Liver (tissue), 9 donors: Measurements from ENCODE around the gene SYT8. TPM values are rescaled to one million over a fixed set of nuclear protein-coding genes. Genes with fewer than 3 reads are reported as not detected.
"Not testable (repeated sequence)": the region's sequence is repeated elsewhere in the genome, so short reads cannot be mapped to it uniquely, and the experiment has no call there.

Experiments
- DNase-seq: peaks from one replicate; pipeline ENCODE4 v3.0.0-alpha.2; 2017; ENCODE audit warnings: low spot score
- H3K27ac ChIP-seq, 2 donors: one replicate each; pipeline ENCODE4 v1.7.0; 2013; ENCODE audit warnings: inconsistent platforms in 2 of 2, low read length in 2 of 2, control low read depth in 1 of 2, low read depth in 1 of 2, mild to moderate bottlenecking in 1 of 2
- H3K27me3 ChIP-seq, 4 donors: one replicate each; pipeline versions ENCODE4 v1.6.1 to v1.7.0; 2013; ENCODE audit warnings: low read length in 3 of 4, inconsistent platforms in 1 of 4, mild to moderate bottlenecking in 1 of 4, moderate library complexity in 1 of 4; ENCODE audit not compliant: control insufficient read depth in 4 of 4, insufficient read depth in 4 of 4
- H3K36me3 ChIP-seq, 4 donors: one replicate each; pipeline versions ENCODE4 v1.6.1 to v1.7.0; 2013; ENCODE audit warnings: low read length in 3 of 4, mild to moderate bottlenecking in 3 of 4, low read depth in 1 of 4, moderate library complexity in 1 of 4; ENCODE audit not compliant: control insufficient read depth in 4 of 4, insufficient read depth in 3 of 4
- H3K4me1 ChIP-seq, 4 donors: one replicate each; pipeline versions ENCODE4 v1.6.1 to v1.7.0; 2013; ENCODE audit warnings: low read length in 3 of 4, mild to moderate bottlenecking in 3 of 4, moderate library complexity in 1 of 4; ENCODE audit not compliant: control insufficient read depth in 4 of 4, insufficient read depth in 4 of 4
- H3K4me3 ChIP-seq, 3 donors: one replicate each; pipeline versions ENCODE4 v1.6.1 to v1.7.0; 2013; ENCODE audit warnings: low read length in 3 of 3, control low read depth in 1 of 3, low read depth in 1 of 3, mild to moderate bottlenecking in 1 of 3
- H3K9ac ChIP-seq, 2 donors: one replicate each; pipeline ENCODE4 v1.7.0; 2013; ENCODE audit warnings: low read length in 2 of 2, mild to moderate bottlenecking in 2 of 2, moderate library complexity in 2 of 2, control low read depth in 1 of 2, low read depth in 1 of 2
- H3K9me3 ChIP-seq, 4 donors: one replicate each; pipeline versions ENCODE4 v1.6.1 to v1.7.0; 2013; ENCODE audit warnings: low read length in 3 of 4; ENCODE audit not compliant: control insufficient read depth in 4 of 4
- CTCF ChIP-seq: fragments of 150-350 bp; IDR thresholded peaks from 2 replicates; pipeline ENCODE4 v1.5.1; 2017; ENCODE audit warnings: improper control_type of control experiment, low read depth, low read length; ENCODE audit not compliant: missing input control
- EGR1 ChIP-seq, 2 donors: IDR thresholded peaks; 2 replicates each; pipeline ENCODE4 v1.6.1; 2016 to 2018; ENCODE audit warnings: antibody characterized with exemption in 2 of 2, low read depth in 2 of 2
- FOXA1 ChIP-seq: IDR thresholded peaks from 2 replicates; pipeline ENCODE4 v1.6.1; 2016; ENCODE audit warnings: antibody characterized with exemption
- FOXA2 ChIP-seq: IDR thresholded peaks from 2 replicates; pipeline ENCODE4 v1.6.1; 2016; ENCODE audit warnings: antibody characterized with exemption
- HNF4A ChIP-seq, 2 donors: conservative IDR thresholded peaks; 2 replicates each; pipeline ENCODE4 v1.6.1; 2016; ENCODE audit warnings: antibody characterized with exemption in 2 of 2, mild to moderate bottlenecking in 2 of 2
- HNF4G ChIP-seq: IDR thresholded peaks from 2 replicates; pipeline ENCODE4 v1.6.1; 2016; ENCODE audit warnings: antibody characterized with exemption
- JUND ChIP-seq, 2 donors: IDR thresholded peaks; 2 replicates each; pipeline ENCODE4 v1.6.1; 2016; ENCODE audit warnings: antibody characterized with exemption in 2 of 2
- NR2F2 ChIP-seq: IDR thresholded peaks from 2 replicates; pipeline ENCODE4 v1.6.1; 2016; ENCODE audit warnings: antibody characterized with exemption
- RXRA ChIP-seq, 2 donors: IDR thresholded peaks; 2 replicates each; pipeline ENCODE4 v1.6.1; 2017 to 2018; ENCODE audit warnings: antibody characterized with exemption in 2 of 2, mild to moderate bottlenecking in 1 of 2
- SP1 ChIP-seq: IDR thresholded peaks from 2 replicates; pipeline ENCODE4 v1.6.1; 2018; ENCODE audit warnings: antibody characterized with exemption, mild to moderate bottlenecking
- TAF1 ChIP-seq: conservative IDR thresholded peaks from 2 replicates; pipeline ENCODE4 v1.6.1; 2016; ENCODE audit warnings: antibody characterized with exemption, mild to moderate bottlenecking
- YY1 ChIP-seq: IDR thresholded peaks from 2 replicates; pipeline ENCODE4 v1.6.1; 2016; ENCODE audit warnings: antibody characterized with exemption, mild to moderate bottlenecking
- WGBS: extraction: QIAGEN DNeasy Blood & Tissue Kit; methylation state at CpG from one replicate; pipeline ENCODE4 v1.1.7; 2013; 5-methylcytosine and 5-hydroxymethylcytosine counted together
- polyA plus RNA-seq, 2 donors: library from polyadenylated mRNA; stranded (reverse) in 1 of 2; unstranded in 1 of 2; fragments of 200-250 nt in 1 of 2; fragments of >200 nt in 1 of 2; fragmentation: Nextera tagmentation in 1 of 2; extraction: Ambion mirVana in 1 of 2; gene quantifications; one replicate each; pipeline versions ENCODE4 v1.2.1 to v1.2.3, GENCODE V29; 2013 to 2015
- total RNA-seq, 2 donors: library from RNA; depleted of rRNA; stranded (reverse); fragments of >200 nt; gene quantifications; one replicate each; pipeline ENCODE4 v1.2.3, GENCODE V29; 2014
- TF ChIP-seq, protein P1 (sequence below): IDR thresholded peaks from 2 replicates; pipeline ENCODE4 v1.6.1; 2016; ENCODE audit warnings: antibody characterized with exemption
- TF ChIP-seq, protein P2 (sequence below): IDR thresholded peaks from 2 replicates; pipeline ENCODE4 v1.6.1; 2016; ENCODE audit warnings: antibody characterized with exemption
- donor health status: healthy.
- donor health status: healthy.
- donor health status: healthy.
- donor health status: healthy.
- donor health status: healthy.

The SYT8 gene
- total and polyA plus RNA-seq, 4 donors: 0.17 to 0.99 (median 0.35) TPM

GRCh38 chr11:1873048-1873812, 38.4 kb downstream of the SYT8 start:
- TF ChIP-seq, protein P1, sequence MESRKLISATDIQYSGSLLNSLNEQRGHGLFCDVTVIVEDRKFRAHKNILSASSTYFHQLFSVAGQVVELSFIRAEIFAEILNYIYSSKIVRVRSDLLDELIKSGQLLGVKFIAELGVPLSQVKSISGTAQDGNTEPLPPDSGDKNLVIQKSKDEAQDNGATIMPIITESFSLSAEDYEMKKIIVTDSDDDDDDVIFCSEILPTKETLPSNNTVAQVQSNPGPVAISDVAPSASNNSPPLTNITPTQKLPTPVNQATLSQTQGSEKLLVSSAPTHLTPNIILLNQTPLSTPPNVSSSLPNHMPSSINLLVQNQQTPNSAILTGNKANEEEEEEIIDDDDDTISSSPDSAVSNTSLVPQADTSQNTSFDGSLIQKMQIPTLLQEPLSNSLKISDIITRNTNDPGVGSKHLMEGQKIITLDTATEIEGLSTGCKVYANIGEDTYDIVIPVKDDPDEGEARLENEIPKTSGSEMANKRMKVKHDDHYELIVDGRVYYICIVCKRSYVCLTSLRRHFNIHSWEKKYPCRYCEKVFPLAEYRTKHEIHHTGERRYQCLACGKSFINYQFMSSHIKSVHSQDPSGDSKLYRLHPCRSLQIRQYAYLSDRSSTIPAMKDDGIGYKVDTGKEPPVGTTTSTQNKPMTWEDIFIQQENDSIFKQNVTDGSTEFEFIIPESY: no peak
- TF ChIP-seq EGR1 (IDR thresholded peaks at IDR 0.05; ENCODE audit: low read depth in 2 of 2) (no peak), CTCF (no peak), HNF4G (no peak), NR2F2 (no peak), SP1 (no peak), FOXA1 (no peak), TAF1 (no peak), YY1 (no peak), JUND (IDR thresholded peaks at IDR 0.05) (no peak), HNF4A (conservative IDR thresholded peaks at IDR 0.05) (no peak), FOXA2 (no peak), RXRA (IDR thresholded peaks at IDR 0.05) (no peak)
- TF ChIP-seq, protein P2, sequence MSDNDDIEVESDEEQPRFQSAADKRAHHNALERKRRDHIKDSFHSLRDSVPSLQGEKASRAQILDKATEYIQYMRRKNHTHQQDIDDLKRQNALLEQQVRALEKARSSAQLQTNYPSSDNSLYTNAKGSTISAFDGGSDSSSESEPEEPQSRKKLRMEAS: no peak
- H3K4me3 ChIP-seq: no peak overlapping the region
- H3K27me3 ChIP-seq: peaks cover 0 to 3% (median 0%) of the 10 kb centered on the region in 4 donors
- H3K27ac ChIP-seq: no peak overlapping the region
- no peak overlapping the region for H3K9ac ChIP-seq
- no peak for DNase-seq
- H3K4me1 ChIP-seq: peaks cover 0 to 5% (median 0%) of the 10 kb centered on the region in 4 donors
- no peaks in the 10 kb centered on the region for H3K36me3 ChIP-seq
- H3K9me3 ChIP-seq: no peaks in the 10 kb centered on the region
- WGBS: 56% methylated on average over 11 of the region's 11 CpGs

DNA sequence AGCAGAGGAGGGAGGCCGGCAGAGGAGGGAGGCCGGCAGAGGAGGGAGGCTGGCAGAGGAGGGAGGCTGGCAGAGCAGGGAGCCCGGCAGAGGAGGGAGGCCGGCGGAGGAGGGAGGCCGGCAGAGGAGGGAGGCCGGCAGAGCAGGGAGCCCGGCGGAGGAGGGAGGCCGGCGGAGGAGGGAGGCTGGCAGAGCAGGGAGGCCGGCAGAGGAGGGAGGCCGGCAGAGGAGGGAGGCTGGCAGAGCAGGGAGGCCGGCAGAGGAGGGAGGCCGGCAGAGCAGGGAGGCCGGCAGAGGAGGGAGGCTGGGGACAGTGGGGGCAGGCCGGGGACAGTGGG, 39.0 kb downstream of the SYT8 start:
- not testable (repeated sequence) for H3K27ac ChIP-seq, H3K36me3 ChIP-seq, H3K4me1 ChIP-seq, DNase-seq, H3K9ac ChIP-seq, H3K4me3 ChIP-seq, H3K27me3 ChIP-seq, H3K9me3 ChIP-seq
- WGBS: 92% methylated on average over 17 of the region's 17 CpGs

GRCh38 chr11:1874441-1875092, 39.8 kb downstream of the SYT8 start:
- H3K27ac ChIP-seq, H3K9ac ChIP-seq, H3K36me3 ChIP-seq, H3K9me3 ChIP-seq, DNase-seq, H3K4me3 ChIP-seq, H3K27me3 ChIP-seq, H3K4me1 ChIP-seq: not testable (repeated sequence)
- WGBS: 81% methylated on average over 17 of the region's 17 CpGs
